Measurements from ENCODE around the gene MOSMO.
A peak's percentile ranks its signal among the peaks of the same experiment; 100 is the strongest.
"Not testable (repeated sequence)": the region's sequence is repeated elsewhere in the genome, so short reads cannot be mapped to it uniquely, and the experiment has no call there.

The MOSMO gene

DNA sequence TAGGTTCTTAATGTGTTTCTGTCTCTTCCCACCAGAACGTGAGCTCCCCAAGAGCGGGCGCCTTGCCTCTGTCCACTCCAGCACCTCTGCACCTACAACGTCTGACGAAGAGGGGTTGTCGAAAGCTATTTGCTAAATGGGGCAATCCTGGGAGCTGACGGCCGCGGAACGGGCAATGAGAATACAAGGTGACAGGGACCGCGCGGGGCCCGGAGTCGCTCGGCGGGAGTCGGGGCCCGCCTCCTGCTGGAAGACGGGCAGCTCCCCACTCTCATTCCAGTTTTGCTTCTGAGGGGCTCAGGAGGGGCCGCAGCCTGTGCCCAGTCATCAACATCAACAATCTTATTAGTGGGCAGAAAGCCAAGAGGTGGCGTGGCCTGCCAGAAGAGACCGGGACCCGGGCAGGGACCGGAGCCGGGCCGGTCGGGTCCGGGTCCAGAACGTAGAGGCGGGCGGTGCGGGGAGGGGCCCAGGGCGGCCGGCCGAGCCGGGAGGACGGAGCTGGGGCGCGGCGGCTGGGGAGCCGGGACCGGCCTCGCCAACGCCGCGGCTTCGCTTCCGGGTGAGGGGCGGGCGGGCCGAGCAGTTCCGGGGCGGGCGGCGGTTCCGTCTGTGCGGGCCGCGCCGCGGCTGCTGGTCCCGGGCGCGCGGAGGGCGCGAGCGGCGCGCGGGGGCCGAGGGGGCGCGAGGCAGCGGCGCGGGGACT is at the start of gene MOSMO:
Gene MOSMO (plus strand): TSS at position 603 of the 706 bp plus-strand sequence. CDS start 191 bp downstream, outside the sequence.
- DNase-seq, result peak; percentile 73

DNA sequence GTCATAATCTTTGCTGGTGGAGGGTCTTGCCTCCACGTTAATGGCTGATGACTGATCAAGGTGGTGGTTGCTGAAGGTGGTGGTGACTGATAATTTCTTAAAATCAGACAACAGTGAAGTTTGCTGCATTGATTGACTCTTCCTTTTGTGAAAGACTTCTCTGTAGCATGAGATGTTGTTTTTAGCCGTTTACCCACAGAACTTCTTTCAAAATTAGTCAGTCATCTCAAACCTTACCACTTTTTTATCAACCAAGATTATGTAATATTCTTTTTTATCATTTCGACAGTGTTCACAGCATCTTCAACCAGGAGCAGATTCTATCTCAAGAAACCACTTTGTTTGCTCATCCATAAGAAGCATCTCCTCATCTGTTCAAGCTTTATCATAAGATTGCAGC is 48.9 kb upstream of the MOSMO start:
- DNase-seq, result no peak

DNA sequence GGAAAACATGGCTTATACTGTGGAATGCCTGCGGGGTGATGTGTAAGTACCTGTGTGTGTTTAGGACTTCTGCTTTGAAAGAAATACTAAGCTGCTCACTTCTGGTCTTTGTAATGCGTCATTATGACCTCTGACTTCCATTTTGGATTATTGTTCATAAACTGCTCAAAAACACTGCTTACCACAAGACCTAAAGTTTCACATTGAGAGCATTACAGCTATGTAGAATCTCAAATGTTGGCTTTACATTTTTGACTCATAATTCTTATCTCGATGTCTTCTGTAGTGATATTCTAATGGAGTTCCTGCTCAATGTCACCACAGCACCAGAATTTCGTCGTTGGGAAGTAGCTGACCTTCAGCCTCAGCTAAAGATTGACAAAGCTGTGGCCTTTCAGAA is 45.4 kb upstream of the MOSMO start:
- no peak for DNase-seq

DNA sequence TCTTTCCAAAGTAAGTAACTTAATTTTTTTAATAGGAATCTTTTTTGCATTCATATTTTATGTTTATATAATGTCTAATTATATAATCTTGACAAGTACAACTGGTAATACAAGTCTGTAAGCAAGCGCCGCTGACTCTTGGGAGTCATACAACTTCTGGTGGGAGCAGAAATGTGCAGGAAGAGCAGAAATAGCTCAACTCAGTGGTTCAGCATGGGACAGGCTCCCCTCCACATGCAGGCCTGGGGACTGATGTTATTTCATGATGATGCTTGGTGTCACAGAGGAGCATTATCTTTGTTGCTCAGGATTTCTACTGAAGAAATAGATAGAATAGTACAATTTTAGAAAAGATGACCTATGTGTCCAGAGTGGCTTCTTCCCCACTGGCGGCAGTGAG is 44.0 kb upstream of the MOSMO start:
- no peak for DNase-seq

DNA sequence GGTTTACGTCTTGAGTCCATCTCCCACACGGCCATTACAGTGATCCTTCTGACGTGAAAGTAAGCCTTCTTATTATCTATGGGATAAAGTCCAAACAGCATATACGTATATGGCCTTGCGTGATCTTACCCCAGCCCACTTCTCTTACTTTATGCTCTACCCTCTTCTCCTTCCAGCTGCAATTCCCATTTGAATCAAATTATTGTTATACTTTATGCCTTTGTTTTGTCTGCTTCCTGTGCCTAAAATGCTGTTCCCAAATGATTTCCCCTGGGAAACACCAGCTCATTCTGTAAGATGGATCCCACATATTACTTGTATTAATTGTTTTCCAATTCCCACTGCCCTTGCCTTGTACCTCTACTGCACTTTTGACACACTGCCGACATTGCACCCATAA is 43.6 kb upstream of the MOSMO start:
- DNase-seq, result no peak

DNA sequence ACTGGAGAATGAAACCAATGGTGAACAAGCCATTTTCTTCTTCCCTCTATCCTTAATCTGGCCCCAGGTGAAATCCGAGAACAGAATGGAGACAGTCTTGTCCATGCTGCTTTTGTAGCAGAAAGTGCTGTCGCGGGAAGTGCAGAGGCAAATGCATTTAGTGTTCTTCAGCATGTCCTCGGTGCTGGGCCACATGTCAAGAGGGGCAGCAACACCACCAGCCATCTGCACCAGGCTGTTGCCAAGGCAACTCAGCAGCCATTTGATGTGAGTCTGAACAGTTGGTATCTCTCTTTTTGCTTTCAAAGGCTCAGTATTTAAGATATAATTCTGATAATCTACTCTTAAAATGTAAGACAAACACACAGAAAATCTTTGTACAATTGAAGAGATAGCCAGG is 36.1 kb upstream of the MOSMO start:
- no peak for DNase-seq

DNA sequence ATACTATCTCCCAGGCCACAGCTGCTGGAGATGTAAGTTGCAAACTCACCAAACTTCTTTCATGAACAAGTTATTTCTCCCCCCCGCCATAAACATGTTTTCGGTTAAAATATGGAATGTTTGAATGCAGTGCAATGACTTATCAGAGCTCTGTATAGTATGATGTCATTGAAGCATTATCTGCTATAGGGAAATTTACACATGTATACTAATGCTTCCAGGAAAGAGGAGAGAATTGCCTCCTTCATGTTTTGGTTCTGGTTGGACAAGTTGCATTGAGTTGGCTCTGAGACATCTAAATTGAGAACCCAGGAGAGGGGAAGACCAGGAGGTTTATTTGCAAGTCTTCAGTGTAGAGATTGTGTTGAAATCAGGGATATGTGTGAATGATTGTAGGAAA is 34.0 kb upstream of the MOSMO start:
- DNase-seq, result no peak

DNA sequence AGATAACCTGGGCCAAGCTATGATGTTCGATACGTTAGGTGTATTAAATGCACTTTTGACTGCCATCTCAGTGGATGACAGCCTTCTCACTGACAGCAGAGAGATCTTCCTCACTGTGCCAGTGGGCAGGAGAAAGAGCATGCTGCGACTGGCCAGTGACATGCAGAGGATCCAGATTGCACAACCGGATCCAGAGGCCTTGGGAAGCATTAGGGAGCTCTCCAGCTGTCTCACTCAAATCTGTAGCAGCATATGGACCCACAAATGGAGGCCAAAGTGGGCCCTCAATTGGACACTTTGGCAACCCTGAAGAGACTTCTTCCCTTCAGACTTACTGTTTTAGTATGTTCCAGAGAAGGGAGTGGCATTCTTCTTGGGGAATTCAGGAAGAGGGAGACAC is 27.9 kb upstream of the MOSMO start:
- DNase-seq, result no peak

DNA sequence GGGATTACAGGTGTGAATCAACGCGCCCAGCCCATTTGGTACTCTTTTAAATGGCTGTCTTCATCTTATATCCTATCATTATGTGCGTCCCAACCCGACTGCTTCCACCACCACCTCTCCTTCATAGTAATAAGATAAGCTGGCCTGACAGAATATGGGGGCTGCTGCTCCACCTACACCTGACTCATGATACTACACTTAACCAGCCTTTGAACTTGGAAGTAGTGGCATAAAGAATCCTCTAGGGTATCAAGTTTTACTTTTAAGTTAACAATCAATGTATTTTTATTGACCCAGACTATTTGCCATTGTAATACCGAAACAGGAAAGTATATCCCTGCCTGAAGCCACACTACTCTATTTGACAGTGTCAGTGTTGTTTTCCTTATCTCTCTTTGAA is 25.8 kb upstream of the MOSMO start:
- DNase-seq, result no peak

DNA sequence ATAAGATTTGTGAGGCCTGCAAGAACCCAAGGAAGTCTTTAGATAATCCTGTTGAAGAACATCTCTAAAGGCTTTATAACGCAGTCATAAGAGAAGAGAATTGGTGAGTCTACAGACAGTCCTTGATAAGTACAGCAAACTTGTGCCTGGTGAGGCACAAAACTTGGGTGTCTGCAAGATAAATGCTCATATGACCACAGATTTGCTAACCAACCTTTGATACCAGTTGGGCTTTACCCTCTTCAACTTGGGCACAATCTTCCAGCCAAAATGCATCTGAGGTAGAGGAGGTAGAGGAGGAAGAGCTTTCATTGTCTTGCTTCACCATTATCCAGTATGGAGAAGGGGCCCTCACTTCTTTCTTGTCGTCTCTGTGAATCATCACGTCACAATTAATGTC is 23.8 kb upstream of the MOSMO start:
- no peak for DNase-seq

DNA sequence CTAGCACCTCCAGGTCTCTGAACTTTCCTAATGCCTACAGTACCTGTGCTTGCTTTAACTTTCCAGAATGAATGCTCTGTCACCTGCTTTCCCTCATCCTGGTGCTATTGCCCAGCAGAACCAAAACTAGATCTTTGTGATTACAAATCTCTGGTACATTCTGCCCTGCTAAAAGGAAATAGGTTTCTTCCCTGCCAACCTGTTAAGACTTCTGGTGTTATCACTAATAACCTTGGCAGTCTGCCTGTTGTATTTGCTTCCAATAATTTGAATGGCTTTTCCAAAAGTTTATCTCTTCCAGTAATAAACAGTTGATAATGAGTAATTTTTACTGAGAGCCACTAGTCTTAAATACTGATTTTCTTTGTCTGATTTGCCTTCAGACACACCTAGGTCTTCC is 22.4 kb upstream of the MOSMO start:
- DNase-seq, result no peak

DNA sequence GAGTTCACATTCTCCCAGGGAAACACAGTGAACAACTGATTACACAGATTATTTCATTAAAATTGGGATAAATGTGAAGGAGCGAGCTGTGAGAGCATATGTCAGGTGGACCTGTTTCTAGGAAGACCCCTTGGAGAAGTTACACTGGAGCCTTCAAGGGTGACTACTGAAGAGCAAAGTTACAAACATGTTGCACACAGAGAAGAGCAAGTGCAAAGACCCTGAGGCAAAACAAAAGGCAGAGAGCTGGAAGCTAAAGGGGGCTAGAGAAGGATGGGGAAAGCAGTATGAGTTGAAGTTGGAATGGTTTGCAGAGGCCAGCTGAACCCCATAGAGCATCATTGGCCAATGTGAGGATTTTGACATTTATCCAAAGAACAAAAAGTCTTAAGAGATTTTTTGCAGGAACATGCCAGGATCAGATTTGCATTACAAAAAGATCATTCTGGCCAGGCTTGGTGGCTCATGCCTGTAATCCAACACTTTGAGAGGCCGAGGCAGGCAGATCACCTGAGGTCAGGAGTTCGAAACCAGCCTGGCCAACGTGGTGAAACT is 21.1 kb upstream of the MOSMO start:
- DNase-seq, result no peak

DNA sequence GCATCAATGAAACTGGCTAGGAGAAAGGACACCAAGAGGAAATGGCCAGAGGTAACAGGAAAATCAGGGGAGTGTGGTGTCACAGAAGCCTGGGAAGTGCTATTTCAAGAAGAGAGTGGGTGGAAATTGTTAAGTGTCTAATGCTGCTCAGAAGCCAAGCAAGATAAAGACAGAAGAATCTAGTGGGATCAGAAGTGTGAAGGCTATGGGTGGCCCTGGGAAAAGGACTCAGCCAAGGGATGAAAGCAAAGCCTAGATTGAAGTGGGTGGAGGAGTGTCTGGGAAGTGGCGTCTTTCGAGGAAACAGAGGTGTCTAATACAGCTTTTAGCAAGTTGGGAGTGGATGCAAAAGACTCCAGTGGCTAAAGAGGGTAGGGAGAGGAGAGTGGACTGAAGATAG is 20.4 kb upstream of the MOSMO start:
- no peak for DNase-seq

DNA sequence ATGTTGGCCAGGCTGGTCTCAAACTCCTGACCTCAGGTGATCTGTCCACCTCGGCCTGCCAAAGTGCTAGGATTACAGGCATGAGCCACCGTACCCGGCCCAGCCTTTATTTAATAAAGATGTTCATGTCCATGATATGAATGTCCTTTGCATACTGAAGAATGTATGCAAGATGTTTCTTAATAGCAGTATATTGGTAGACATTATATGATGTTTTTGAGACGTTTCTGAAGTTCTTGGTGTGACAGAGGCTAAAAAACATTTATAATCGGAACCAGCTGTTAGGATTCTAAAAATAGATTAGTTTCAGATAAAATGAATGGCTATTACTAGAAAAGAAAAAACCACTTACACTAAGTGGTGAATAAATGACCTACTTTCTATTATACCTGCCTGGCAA is 18.8 kb upstream of the MOSMO start:
- DNase-seq, result no peak

DNA sequence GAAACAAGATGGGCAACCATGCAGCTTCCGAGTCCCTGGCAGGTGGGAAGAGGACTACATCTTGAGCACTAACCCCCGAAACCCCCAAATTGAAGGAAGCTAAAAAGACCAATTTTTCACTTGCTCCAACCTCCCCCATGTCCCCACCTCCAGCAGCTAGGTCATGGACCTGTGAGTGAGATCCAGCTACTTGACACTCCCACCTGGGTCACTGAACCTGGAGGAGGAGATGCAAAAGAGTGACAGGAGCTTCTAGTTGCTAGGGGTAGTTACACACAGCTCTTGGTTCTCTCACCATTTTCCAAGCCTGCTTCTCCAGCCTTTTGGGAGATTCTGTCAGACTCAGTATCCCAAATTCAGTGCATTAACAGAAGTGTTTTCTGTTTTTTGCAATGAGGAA is 18.2 kb upstream of the MOSMO start:
- DNase-seq, result no peak

DNA sequence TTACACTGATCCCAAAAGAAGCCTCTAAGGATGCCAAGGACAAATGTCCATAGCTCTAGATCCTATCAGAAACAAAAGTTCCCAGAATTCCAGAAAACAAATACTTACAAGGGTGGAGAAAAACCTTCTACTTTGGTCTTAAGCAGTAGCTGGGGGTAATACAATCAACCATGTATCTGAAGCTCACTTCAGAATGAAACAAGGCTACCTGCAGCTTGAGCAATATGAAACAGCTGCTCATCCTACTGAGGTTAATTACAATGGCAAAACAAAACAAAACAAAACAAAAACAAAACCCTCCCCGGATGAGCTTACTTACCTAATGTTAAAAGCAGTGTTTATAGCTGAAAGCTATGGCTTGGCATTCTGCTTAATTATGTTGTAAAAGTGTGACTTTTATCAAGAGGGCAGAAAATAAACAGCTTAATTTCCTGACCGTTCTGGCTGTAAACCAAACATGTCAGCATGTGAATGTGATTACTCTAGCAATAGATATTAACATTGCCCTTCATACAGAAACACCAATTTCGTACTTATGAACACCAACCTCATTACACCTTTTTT is 17.4 kb upstream of the MOSMO start:
- DNase-seq, result no peak

DNA sequence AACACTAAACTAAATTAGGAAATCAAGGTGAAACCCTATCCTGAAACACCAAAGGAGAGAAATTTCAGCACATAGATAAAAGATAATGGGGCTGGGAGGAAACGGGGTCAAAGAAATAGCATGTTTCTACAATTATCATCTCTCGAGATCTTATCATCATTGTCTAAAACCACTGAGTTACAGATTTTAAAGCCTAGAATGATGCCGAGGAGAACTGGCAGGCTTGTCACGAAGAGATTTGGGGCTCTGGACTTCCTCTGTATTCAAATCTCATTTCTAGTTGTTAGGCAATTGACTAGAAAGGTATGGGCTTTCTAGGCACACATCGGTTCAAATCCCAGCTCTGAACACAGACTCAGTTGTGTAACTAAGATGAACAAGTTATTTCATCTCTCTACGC is 16.3 kb upstream of the MOSMO start:
- DNase-seq, result no peak

DNA sequence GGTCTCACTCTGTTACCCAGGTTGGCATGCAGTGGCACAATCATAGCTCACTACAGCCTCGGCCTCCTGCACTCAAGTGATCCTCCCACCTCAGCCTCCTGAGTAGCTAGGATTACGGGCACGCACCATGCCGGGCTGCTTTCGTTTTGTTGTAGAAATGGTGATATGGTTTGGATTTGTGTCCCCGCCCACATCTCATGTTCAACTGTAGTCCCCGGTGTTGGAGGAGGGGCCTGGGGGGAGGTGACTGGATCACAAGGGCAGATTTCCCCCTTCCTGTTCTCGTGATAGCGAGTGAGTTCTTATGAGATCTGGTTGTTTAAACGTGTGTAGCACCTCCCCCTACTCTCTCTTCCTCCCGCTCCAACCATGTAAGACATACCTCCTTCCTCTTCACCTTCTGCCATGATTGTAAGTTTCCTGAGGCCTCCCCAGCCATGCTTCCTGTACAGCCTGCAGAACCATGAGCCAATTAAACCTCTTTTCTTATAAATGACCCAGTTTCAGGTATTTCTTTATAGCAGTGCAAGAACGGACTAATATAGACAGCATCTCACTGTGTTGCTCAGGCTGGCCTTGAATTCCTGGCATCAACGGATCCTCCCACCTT is 12.9 kb upstream of the MOSMO start:
- DNase-seq, result no peak

DNA sequence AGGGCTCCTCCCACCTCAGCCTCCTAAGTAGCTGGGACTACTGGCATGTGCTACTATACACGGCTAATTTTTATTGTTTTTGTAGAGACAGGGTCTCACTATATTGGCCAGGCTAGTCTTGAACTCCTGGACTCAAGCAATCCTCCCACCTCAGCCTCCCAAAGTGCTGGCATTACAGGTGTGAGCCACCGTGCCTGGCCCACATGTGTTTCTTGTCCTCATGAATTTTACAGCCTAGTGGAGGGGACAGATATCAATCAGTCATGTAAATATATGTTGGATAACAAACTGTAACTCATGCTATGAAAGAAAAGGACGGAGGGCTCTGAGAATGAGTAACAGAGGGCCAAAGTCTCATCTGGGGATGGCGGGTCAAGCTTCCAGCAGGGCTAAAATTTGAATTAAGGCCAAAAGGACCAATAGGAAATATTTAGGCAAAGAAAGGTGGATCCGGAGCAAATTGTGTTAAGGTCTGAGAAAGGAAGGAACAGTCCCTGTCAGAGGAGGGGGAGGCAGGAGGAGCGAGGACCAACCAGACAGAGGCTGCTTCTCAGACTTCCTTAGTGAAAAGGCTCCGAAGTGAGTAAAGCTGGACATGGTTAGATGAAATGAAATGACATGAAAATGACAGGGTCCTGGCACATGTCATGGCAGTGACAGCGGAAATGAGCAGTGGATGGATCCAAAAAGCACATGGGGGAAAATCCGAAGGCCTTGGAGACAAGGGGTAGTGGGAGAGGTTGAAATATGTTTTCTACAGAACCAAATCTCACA is 10.8 kb upstream of the MOSMO start:
- DNase-seq, result no peak

DNA sequence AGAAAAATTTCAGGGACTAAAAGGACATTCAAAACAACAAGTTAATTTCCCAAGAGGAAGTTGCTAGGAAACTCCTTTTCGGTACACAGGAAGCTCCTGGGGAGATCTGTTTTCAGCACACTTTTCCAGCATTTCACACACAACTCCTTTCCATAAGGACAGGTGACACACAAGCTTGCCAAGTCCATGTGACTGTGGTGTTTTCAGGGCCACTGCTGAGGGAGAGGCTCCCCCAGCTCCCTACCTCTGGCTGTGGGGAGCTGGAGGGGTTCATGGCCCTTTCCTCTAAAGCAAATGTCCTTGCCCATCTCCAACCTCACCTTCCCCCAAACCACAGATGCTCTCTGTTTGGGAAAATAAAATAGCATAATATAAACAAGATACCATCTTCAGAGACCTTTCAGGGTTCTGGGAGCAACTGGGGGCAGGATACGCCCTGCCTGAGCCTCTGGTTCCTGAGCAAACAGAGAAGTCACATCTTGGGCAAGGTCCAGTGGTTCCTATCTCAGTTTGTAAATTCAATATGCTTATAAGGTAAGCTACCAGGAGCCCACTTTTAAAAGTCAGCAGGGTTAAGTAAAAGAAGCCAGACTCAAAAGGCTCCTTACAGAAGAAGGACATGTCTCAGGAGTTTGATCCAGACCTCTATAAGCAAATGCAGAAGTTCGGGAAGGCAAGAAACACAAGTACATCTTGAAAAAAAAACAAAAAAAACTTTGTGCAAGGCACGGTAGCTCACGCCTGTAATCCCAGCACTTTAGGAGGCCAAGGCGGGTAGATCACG is 10.0 kb upstream of the MOSMO start:
- no peak for DNase-seq

DNA sequence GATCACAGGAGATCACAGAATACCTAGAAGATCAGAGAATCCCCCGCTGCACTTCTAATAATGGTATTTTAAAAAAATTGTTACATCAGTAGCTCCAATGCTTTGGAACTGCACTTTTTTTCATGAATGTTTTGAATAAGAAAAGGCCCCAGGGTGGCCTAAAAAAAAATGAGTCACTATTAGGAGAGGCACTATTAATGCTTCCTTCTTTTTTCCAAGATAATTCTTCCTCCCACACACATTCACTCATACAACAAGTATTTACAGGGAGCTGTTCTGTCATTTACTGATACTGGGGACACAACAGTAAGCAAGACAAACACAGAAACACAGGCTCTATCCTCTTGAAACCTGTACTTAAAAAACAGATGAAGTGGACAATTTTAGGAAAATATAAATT is 6.3 kb upstream of the MOSMO start:
- no peak for DNase-seq

DNA sequence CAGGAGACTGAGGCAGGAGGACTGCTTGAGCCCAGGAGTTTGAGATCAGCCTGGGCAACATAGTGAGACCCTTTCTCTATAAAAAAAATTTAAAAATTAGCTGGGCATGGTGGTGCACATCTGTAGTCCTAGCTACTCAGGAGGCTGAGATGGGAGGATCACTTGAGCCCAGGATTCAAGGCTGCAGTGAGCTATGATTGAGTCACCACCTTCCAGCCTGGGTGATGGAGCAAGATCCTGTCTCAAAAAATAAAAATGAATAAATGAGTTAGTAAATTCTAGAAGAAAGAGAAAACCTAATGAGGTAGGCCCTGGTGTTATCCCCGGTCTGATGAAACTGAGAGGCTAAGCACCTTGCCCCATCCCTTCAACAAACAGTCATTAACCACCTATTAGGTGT is 5.9 kb upstream of the MOSMO start:
- DNase-seq, result not testable (repeated sequence)

DNA sequence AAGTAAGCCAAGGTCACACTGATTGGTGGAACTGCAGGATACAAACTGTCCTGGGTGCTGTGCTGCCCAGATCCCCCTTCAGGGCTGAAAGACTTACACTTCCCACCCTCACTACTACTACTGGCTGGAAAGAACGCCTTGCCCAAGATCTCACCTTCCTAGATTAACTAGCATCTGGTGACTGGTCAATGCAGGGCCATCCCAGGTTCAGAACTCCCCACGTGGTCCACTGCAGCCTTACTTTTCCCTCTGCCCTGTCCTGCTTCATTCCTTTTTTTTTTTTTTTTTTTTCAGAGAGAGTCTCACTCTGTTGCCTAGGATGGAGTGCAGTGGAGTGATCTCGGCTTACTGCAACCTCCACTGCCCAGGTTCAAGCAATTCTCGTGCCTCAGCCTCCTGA is 4.7 kb upstream of the MOSMO start:
- no peak for DNase-seq
